ENCODE results near the gene EIF4A2.
A peak's percentile ranks its signal among the peaks of the same experiment; 100 is the strongest.

GRCh38 chr3:186806089-186807055 lies 23.0 kb downstream of the EIF4A2 start, which contains the start of gene RFC4:
- peak; percentile 86 for TF ChIP-seq CREB1 (IDR thresholded peaks at IDR 0.05; ENCODE audit: low read depth)
- TF ChIP-seq CEBPB (IDR thresholded peaks at IDR 0.05), result 0 out of 2 replicates have a peak, but pooled peaks have one; percentile 22
- TF ChIP-seq TEAD4 (IDR thresholded peaks at IDR 0.05), result peak; percentile 5; the same call in 1 of the 2 replicates
- peak; percentile 39; the same call in 1 of the 2 replicates for TF ChIP-seq FOXM1 (IDR thresholded peaks at IDR 0.05; ENCODE audit: borderline replicate concordance, low read depth)
- no peak for TF ChIP-seq REST (IDR thresholded peaks at IDR 0.05; ENCODE audit: low read depth)
- peak; percentile 93 for TF ChIP-seq TAF1 (IDR thresholded peaks at IDR 0.05; ENCODE audit: low read depth)
- peak; percentile 34; the same call in 1 of the 2 replicates for TF ChIP-seq EP300 (IDR thresholded peaks at IDR 0.05; ENCODE audit: borderline replicate concordance)
- TF ChIP-seq EGR1 (IDR thresholded peaks at IDR 0.05), result no peak

All from Ishikawa (cell line).